ENCODE data around the gene CHST2.

DNA sequence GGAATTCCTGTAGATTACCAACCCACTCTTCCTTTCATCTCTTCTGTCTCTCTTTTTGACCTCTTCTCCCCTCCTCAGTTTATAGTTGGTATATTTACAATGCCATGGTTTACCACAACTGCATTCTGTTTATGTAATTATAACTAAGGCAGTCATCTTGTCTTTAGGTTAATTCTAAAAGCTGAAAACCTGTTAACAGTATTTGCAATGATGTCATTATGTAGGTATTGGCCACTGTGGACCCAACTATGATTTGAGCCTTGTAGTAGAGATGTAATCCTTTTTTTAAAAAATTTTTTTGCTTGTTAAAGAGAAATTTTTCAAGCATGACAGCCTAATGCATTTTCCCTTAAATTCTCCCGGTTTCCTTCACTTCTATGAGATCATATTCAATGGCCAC is 30.7 kb upstream of the CHST2 start:
- no peak for TF ChIP-seq CTCF (IDR thresholded peaks at IDR 0.05 in 2 of 3, conservative IDR thresholded peaks at IDR 0.05 in 1 of 3; ENCODE audit: borderline replicate concordance in 1 of 3, insufficient read depth in 1 of 3, low read depth in 2 of 3, low read length in 2 of 3)
- no peak for TF ChIP-seq POLR2A (IDR thresholded peaks at IDR 0.05; ENCODE audit: borderline replicate concordance, extremely low read depth, insufficient read depth, insufficient read length)
- TF ChIP-seq EZH2phosphoT487 (IDR thresholded peaks at IDR 0.05; ENCODE audit: borderline replicate concordance) = no peak
- TF ChIP-seq ZNF274 (IDR thresholded peaks at IDR 0.05; ENCODE audit: low read depth, low read length) = no peak
- no peak for TF ChIP-seq YY1 (IDR thresholded peaks at IDR 0.05; ENCODE audit: extremely low read depth, insufficient replicate concordance, low read depth, low read length)
- no peak for TF ChIP-seq RAD21 (IDR thresholded peaks at IDR 0.05; ENCODE audit: low read depth)
- TF ChIP-seq, protein P1, sequence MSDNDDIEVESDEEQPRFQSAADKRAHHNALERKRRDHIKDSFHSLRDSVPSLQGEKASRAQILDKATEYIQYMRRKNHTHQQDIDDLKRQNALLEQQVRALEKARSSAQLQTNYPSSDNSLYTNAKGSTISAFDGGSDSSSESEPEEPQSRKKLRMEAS (IDR thresholded peaks at IDR 0.05) = no peak
